Neural cell (in vitro differentiated cells): ENCODE measurements around the gene CERS5. TPM values are rescaled to one million over a fixed set of nuclear protein-coding genes. Genes with fewer than 3 reads are reported as not detected.

ENCODE experiments used
- H2AFZ ChIP-seq: fragments of 200-600, 300-800 bp; sonication (generic), shearing (Covaris generic); 2 replicates; pipeline ENCODE4 v1.6.0; 2014; ENCODE audit warnings: low read depth, mild to moderate bottlenecking, antibody characterized with exemption, low read length, moderate library complexity
- H3F3A ChIP-seq: fragments of 200-600 bp; shearing (Covaris generic); 2 replicates; pipeline ENCODE4 v1.6.1; 2016; ENCODE audit warnings: mild to moderate bottlenecking, moderate library complexity, mixed read lengths, antibody characterized with exemption, low read length; ENCODE audit not compliant: insufficient read depth, poor library complexity, severe bottlenecking
- H3K27ac ChIP-seq: fragments of 200-600, 300-800 bp; sonication (generic), shearing (Covaris generic); 2 replicates; pipeline ENCODE4 v1.5.1; 2014; ENCODE audit warnings: mild to moderate bottlenecking, low read length, moderate library complexity
- H3K27me3 ChIP-seq: fragments of 300-800, 200-600 bp; sonication (generic), shearing (Covaris generic); 2 replicates; pipeline ENCODE4 v1.6.0; 2014; ENCODE audit warnings: mild to moderate bottlenecking, low read depth, low read length, moderate library complexity; ENCODE audit not compliant: insufficient read depth
- H3K36me3 ChIP-seq: fragments of 300-800, 200-600 bp; sonication (generic), shearing (Covaris generic); 2 replicates; pipeline ENCODE4 v1.5.1; 2014; ENCODE audit warnings: mild to moderate bottlenecking, antibody characterized with exemption, low read length, moderate library complexity; ENCODE audit not compliant: insufficient read depth
- H3K4me2 ChIP-seq: fragments of 300-800, 200-600 bp; sonication (generic), shearing (Covaris generic); 2 replicates; pipeline ENCODE4 v1.6.0; 2014; ENCODE audit warnings: mild to moderate bottlenecking, low read length
- H3K4me3 ChIP-seq: fragments of 300-800, 200-600 bp; sonication (generic), shearing (Covaris generic); 2 replicates; pipeline ENCODE4 v1.5.1; 2014; ENCODE audit warnings: mild to moderate bottlenecking, low read length, moderate library complexity
- H3K79me2 ChIP-seq: fragments of 200-600 bp; shearing (Covaris generic); replicated peaks from 2 replicates; pipeline ENCODE4 v1.6.0; 2014; ENCODE audit warnings: mild to moderate bottlenecking, low read length, moderate library complexity; ENCODE audit not compliant: insufficient read depth
- H3K9ac ChIP-seq: fragments of 300-800, 200-600 bp; sonication (generic), shearing (Covaris generic); 2 replicates; pipeline ENCODE4 v1.6.1; 2016; ENCODE audit warnings: mild to moderate bottlenecking, low read length, mixed read lengths
- H3K9me2 ChIP-seq: fragments of 200-600 bp; shearing (Covaris generic); 2 replicates; pipeline ENCODE4 v1.6.1; 2016; ENCODE audit warnings: mild to moderate bottlenecking, low read length, mixed read lengths; ENCODE audit not compliant: insufficient read depth
- H3K9me3 ChIP-seq: fragments of 200-600, 300-800 bp; sonication (generic), shearing (Covaris generic); 2 replicates; pipeline ENCODE4 v1.6.1; 2016; ENCODE audit warnings: mild to moderate bottlenecking, mixed run types, low read length, moderate library complexity, mixed read lengths
- H4K20me1 ChIP-seq: fragments of 200-600 bp; shearing (Covaris generic); 2 replicates; pipeline ENCODE4 v1.6.1; 2016; ENCODE audit warnings: mild to moderate bottlenecking, mixed run types; ENCODE audit not compliant: insufficient read depth
- EP300 ChIP-seq: fragments of 450-650 bp; conservative IDR thresholded peaks from 2 replicates; pipeline ENCODE4 v1.6.1; 2014; ENCODE audit warnings: antibody characterized with exemption, mild to moderate bottlenecking, moderate library complexity; ENCODE audit not compliant: poor library complexity, severe bottlenecking
- EZH2 ChIP-seq: fragments of 200-600, 300-800 bp; shearing (Covaris generic), sonication (generic); IDR thresholded peaks from 2 replicates; pipeline ENCODE4 v1.6.1; 2014; ENCODE audit warnings: antibody characterized with exemption, low read length, borderline replicate concordance, mild to moderate bottlenecking; ENCODE audit not compliant: insufficient read depth, poor library complexity, severe bottlenecking
- MXI1 ChIP-seq: fragments of 450-650 bp; conservative IDR thresholded peaks from 2 replicates; pipeline ENCODE4 v1.6.1; 2014; ENCODE audit warnings: antibody characterized with exemption, mild to moderate bottlenecking; ENCODE audit not compliant: poor library complexity, severe bottlenecking
- POLR2AphosphoS5 ChIP-seq: IDR thresholded peaks from 2 replicates; pipeline ENCODE4 v1.6.1; 2012
- RAD21 ChIP-seq: fragments of 450-650 bp; conservative IDR thresholded peaks from 2 replicates; pipeline ENCODE4 v1.6.1; 2014; ENCODE audit warnings: antibody characterized with exemption, mild to moderate bottlenecking, moderate library complexity
- SMC3 ChIP-seq: fragments of 450-650 bp; conservative IDR thresholded peaks from 2 replicates; pipeline ENCODE4 v1.6.1; 2014; ENCODE audit warnings: antibody characterized with exemption, mild to moderate bottlenecking, moderate library complexity; ENCODE audit not compliant: poor library complexity
- TAF1 ChIP-seq: IDR thresholded peaks from 2 replicates; pipeline ENCODE4 v1.6.1; 2012; ENCODE audit warnings: low read depth
- polyA plus RNA-seq: library from polyadenylated mRNA; depleted of rRNA; stranded (reverse); fragments of >200 nt; gene quantifications from 2 replicates; pipeline ENCODE4 v1.2.3, GENCODE V29; 2014
- TF ChIP-seq, protein P1 (sequence below): IDR thresholded peaks from 2 replicates; pipeline ENCODE4 v1.6.1; 2012; ENCODE audit warnings: borderline replicate concordance
- TF ChIP-seq, protein P2 (sequence below): fragments of 450-650 bp; IDR thresholded peaks from 2 replicates; pipeline ENCODE4 v1.5.1; 2014; ENCODE audit warnings: antibody characterized with exemption, mild to moderate bottlenecking, moderate library complexity; ENCODE audit not compliant: poor library complexity, severe bottlenecking

The CERS5 gene
- polyA plus RNA-seq, 1 donor from 2014 or later, result 470 TPM

DNA sequence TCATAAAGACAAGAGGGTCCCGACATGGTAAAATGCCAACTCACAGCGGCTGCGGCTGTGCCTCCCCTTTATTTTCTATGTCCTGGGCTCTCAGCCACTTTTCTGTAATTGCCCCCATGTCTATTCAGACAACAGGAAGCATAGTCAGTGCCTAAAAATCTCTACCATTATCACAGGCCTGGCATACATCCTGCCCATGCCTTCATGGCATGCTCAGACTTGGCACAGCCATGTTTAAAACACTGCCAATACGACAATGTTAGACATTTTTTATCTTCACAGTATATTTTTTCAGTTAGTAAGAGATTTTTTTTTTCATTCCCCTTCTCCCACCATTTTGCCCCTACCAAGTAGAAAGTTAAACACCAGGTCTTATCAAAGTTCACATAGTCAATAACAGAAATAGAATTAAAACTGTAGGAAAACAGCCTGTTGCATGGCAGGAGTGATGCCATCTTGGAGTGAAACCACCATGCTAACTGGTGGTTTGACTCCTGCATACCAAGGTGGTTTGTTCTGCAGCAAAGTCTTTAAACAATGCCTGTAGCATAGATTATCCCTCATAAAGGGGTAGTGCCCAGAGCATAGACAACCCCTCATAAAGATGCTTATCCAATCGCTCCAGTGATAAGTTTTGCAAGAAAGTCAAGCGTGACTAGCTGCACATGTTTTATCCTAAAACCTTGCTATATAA lies 18.9 kb upstream of the CERS5 start:
- no peaks in the 10 kb centered on the region for H3K27me3 ChIP-seq
- H3F3A ChIP-seq, result no peaks in the 10 kb centered on the region
- no peak overlapping the region for H3K9ac ChIP-seq
- H3K79me2 ChIP-seq, result no peaks in the 10 kb centered on the region
- H2AFZ ChIP-seq, result no peak overlapping the region
- H3K36me3 ChIP-seq, result no peaks in the 10 kb centered on the region
- H3K4me3 ChIP-seq, result no peak overlapping the region
- no peaks in the 10 kb centered on the region for H3K9me2 ChIP-seq
- TF ChIP-seq, protein P1, sequence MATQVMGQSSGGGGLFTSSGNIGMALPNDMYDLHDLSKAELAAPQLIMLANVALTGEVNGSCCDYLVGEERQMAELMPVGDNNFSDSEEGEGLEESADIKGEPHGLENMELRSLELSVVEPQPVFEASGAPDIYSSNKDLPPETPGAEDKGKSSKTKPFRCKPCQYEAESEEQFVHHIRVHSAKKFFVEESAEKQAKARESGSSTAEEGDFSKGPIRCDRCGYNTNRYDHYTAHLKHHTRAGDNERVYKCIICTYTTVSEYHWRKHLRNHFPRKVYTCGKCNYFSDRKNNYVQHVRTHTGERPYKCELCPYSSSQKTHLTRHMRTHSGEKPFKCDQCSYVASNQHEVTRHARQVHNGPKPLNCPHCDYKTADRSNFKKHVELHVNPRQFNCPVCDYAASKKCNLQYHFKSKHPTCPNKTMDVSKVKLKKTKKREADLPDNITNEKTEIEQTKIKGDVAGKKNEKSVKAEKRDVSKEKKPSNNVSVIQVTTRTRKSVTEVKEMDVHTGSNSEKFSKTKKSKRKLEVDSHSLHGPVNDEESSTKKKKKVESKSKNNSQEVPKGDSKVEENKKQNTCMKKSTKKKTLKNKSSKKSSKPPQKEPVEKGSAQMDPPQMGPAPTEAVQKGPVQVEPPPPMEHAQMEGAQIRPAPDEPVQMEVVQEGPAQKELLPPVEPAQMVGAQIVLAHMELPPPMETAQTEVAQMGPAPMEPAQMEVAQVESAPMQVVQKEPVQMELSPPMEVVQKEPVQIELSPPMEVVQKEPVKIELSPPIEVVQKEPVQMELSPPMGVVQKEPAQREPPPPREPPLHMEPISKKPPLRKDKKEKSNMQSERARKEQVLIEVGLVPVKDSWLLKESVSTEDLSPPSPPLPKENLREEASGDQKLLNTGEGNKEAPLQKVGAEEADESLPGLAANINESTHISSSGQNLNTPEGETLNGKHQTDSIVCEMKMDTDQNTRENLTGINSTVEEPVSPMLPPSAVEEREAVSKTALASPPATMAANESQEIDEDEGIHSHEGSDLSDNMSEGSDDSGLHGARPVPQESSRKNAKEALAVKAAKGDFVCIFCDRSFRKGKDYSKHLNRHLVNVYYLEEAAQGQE, result no peak
- no peak for TF ChIP-seq MXI1
- TF ChIP-seq EZH2, result no peak
- TF ChIP-seq TAF1, result no peak
- TF ChIP-seq, protein P2, sequence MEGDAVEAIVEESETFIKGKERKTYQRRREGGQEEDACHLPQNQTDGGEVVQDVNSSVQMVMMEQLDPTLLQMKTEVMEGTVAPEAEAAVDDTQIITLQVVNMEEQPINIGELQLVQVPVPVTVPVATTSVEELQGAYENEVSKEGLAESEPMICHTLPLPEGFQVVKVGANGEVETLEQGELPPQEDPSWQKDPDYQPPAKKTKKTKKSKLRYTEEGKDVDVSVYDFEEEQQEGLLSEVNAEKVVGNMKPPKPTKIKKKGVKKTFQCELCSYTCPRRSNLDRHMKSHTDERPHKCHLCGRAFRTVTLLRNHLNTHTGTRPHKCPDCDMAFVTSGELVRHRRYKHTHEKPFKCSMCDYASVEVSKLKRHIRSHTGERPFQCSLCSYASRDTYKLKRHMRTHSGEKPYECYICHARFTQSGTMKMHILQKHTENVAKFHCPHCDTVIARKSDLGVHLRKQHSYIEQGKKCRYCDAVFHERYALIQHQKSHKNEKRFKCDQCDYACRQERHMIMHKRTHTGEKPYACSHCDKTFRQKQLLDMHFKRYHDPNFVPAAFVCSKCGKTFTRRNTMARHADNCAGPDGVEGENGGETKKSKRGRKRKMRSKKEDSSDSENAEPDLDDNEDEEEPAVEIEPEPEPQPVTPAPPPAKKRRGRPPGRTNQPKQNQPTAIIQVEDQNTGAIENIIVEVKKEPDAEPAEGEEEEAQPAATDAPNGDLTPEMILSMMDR, result no peak
- TF ChIP-seq SMC3, result no peak
- no peak for TF ChIP-seq POLR2AphosphoS5
- no peak for TF ChIP-seq EP300
- TF ChIP-seq RAD21, result no peak
- H4K20me1 ChIP-seq, result no peaks in the 10 kb centered on the region
- H3K27ac ChIP-seq, result no peak overlapping the region
- no peak overlapping the region for H3K4me2 ChIP-seq
- no peaks in the 10 kb centered on the region for H3K9me3 ChIP-seq

DNA sequence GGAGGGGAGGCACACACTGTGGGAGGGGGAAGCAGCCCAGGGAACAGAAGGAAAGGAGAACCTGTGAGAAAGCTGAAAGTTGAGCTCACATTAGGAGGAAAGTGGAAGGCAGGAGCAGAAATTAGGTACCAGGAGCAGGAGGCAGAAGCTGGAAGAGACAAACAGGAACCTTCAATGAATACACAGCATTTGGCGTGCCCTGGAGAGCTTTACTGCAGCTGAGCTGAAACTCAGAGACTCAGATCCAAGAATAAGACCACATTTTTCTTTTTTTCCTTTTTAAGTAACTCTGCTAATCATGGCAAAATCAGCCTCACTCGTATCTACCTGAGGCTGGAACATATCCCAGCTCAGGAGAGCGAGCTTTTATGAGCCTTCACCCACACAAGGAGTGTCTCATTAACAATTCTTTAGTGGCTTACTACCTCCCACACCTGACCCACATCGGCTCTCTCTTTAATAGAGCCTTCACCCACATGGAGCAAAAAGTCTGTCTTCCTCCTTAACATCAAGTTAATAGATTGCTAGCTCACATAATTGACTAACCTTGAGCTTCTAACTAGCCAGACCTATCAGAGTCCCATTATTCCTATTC lies 18.2 kb upstream of the CERS5 start:
- Histone ChIP-seq H4K20me1 (no peaks in the 10 kb centered on the region), H3K4me3 (no peak overlapping the region), H3K9ac (no peak overlapping the region), H2AFZ (no peak overlapping the region), H3K9me2 (no peaks in the 10 kb centered on the region), H3F3A (no peaks in the 10 kb centered on the region), H3K27ac (no peak overlapping the region), H3K4me2 (no peak overlapping the region), H3K9me3 (no peaks in the 10 kb centered on the region), H3K36me3 (no peaks in the 10 kb centered on the region), H3K79me2 (no peaks in the 10 kb centered on the region), H3K27me3 (no peaks in the 10 kb centered on the region)
- TF ChIP-seq EP300 (no peak), SMC3 (no peak), POLR2AphosphoS5 (no peak), MXI1 (no peak), EZH2 (no peak)
- TF ChIP-seq, protein P1, result no peak
